HFFc6 (cell line): ENCODE results near the gene TMEM255B. TPM values are rescaled to one million over a fixed set of nuclear protein-coding genes. Genes with fewer than 3 reads are reported as not detected.
A peak's percentile ranks its signal among the peaks of the same experiment; 100 is the strongest.

Source experiments
- DNase-seq: peaks from one replicate; pipeline ENCODE4 v3.0.0-alpha.2; 2018
- H3K27ac Mint-ChIP-seq: 2 replicates; pipeline ENCODE4 v1.8.0; 2020; ENCODE audit warnings: mild to moderate bottlenecking, mixed read lengths
- H3K27me3 Mint-ChIP-seq: 2 replicates; pipeline ENCODE4 v1.8.0; 2021; ENCODE audit warnings: mild to moderate bottlenecking, moderate library complexity, mixed read lengths; ENCODE audit not compliant: insufficient read depth
- H3K36me3 Mint-ChIP-seq: 2 replicates; pipeline ENCODE4 v1.8.0; 2021; ENCODE audit warnings: low read depth, mixed read lengths
- H3K4me1 Mint-ChIP-seq: 2 replicates; pipeline ENCODE4 v1.8.0; 2020; ENCODE audit warnings: low read depth, mixed read lengths
- H3K4me3 Mint-ChIP-seq: 2 replicates; pipeline ENCODE4 v1.8.0; 2020; ENCODE audit warnings: mild to moderate bottlenecking, moderate library complexity, mixed read lengths
- H3K9me3 Mint-ChIP-seq: 2 replicates; pipeline ENCODE4 v1.8.0; 2020; ENCODE audit warnings: mild to moderate bottlenecking, mixed read lengths
- total RNA-seq, 6 experiments: library from RNA; stranded (reverse); fragmentation: NEBNext Ultra II Directional; extraction: Animal tissue kit (Norgen Biotek cat#: 25700); gene quantifications; 2 replicates in 1 of 6; 3 replicates in 5 of 6; pipeline ENCODE4 v1.2.3, GENCODE V29; 2021
- TF ChIP-seq, protein P1 (sequence below): fragments of 200-600 bp; sonication (generic); IDR thresholded peaks from 2 replicates; pipeline ENCODE4 v1.5.0; 2021; ENCODE audit warnings: antibody characterized with exemption, mild to moderate bottlenecking

TMEM255B gene
- total RNA-seq, 6 experiments from 2014 or later = 8.2 to 10.3 (median 9.1) TPM

DNA sequence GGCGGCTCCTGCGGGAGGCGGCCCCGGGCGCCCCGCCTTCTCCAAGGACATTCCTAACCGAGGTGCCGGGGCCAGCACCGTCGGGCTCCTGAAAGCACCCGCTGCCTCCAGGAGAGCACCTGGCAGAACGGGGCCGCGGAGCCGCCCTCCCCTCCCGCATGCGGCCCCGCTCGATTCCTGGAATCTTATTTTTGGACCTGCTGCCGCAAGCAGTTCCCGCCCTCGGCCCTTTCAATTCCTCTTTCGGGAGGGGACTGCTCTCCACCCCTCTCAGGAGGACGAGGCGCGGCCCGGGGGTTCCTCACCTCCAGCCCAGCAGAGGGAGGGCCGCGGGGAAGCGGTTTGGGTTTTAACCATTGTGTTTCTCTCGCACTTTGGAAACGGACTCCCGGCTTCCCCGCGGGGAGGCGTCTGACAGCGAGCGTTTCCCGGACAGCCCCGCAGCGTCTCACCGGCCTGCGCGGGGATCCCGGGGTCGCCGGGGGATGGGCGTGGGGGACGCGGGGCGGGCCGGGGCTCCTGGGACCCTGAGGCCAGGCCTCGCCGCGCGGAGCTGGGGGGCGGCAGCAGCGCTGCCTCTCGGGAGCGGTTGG is 104.0 kb downstream of the TMEM255B start:
- Mint-ChIP-seq H3K27ac (peak overlapping the region; percentile 93), H3K4me1 (peaks cover 74% of the 10 kb centered on the region), H3K9me3 (peaks cover 3% of the 10 kb centered on the region; the same call in 1 of the 2 replicates)

DNA sequence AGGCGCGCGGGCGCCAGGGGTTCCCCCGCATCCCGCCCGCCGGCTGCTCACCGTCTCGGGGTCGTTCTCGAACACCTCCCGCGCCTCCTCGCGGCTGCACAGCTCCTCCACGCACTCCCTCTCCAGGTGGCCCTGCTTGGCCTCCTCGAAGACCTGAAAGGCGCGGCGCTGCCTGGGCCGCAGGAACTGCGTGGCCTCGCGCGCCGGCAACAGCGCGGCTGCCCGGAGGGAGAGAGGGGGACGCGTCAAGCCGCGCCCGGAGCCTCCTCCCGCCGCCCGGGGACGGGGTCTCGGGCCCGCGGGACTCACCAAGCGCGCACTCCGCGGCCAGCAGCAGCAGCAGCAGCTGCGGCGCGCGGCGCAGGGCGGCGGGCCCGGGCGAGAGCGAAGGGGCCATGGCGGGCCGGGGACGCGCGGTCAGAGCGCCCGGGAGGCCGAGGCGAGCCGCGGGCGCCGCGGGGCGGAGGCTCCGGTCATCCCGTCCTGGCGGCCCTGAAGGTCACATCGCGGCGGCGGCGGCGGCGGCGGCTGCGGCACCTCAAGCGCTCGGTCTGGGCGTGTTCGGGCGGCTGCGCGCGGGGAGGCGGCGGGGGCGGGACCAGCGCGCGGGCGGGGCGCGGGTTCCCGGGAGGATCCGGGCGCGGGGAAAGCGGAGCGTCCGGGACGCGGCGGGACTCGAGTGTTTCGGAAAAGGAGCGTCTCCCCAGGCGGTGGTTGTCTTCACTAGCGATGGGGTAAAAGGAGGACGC is 104.7 kb downstream of the TMEM255B start, which contains the start of gene GAS6:
Gene GAS6, minus strand, starts transcription at position 553 of the 749 bp plus-strand sequence. Its CDS starts 156 bp downstream, at position 397.
- peak within 1 kb of the TSS; percentile 97 for H3K4me3 Mint-ChIP-seq
- H3K4me1 Mint-ChIP-seq = peaks cover 74% of the 10 kb centered on the region
- H3K27ac Mint-ChIP-seq = peak within 1 kb of the TSS; percentile 93
- H3K36me3 Mint-ChIP-seq = peaks cover 55% of the 10 kb centered on the region
- peaks cover 4% of the 10 kb centered on the region for H3K27me3 Mint-ChIP-seq
- TF ChIP-seq, protein P1, sequence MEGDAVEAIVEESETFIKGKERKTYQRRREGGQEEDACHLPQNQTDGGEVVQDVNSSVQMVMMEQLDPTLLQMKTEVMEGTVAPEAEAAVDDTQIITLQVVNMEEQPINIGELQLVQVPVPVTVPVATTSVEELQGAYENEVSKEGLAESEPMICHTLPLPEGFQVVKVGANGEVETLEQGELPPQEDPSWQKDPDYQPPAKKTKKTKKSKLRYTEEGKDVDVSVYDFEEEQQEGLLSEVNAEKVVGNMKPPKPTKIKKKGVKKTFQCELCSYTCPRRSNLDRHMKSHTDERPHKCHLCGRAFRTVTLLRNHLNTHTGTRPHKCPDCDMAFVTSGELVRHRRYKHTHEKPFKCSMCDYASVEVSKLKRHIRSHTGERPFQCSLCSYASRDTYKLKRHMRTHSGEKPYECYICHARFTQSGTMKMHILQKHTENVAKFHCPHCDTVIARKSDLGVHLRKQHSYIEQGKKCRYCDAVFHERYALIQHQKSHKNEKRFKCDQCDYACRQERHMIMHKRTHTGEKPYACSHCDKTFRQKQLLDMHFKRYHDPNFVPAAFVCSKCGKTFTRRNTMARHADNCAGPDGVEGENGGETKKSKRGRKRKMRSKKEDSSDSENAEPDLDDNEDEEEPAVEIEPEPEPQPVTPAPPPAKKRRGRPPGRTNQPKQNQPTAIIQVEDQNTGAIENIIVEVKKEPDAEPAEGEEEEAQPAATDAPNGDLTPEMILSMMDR = peak; percentile 59
- peak; percentile 46 for DNase-seq
- H3K9me3 Mint-ChIP-seq = peaks cover 3% of the 10 kb centered on the region; the same call in 1 of the 2 replicates

More for the DNA sequence above, 104.0 kb downstream of the TMEM255B start:
- peaks cover 60% of the 10 kb centered on the region for H3K36me3 Mint-ChIP-seq
- peak overlapping the region; percentile 97 for H3K4me3 Mint-ChIP-seq
- no peak for DNase-seq
- TF ChIP-seq, protein P1 = no peak
- H3K27me3 Mint-ChIP-seq = peaks cover 4% of the 10 kb centered on the region

DNA sequence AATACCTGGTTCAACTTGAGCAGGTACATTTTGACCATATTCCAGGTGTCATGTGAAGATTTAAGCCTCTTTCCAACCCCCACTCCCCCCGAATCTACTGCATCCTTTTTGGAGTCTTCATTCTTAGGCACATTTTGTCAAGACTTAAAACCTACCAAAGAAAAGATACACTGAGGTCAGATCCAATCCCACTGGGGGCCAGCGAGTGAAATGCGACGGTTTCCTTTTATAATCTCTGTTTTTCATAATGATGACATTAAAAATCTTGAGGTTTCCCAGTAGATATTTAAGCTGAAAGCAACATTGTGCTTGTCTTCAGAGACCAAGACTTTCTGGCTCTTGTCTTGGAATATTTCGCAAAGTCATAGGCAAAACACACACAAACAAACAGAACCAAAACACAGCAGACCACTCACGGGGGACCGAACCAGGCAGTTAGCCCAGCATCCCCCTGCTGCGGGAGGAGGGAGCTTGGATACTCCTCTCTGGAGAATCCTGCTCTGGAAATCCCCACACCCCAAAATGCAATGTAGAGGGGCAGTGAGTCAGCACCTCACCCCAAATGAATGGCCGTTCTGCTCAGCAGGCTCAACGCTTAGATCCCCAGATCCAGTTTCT is 105.4 kb downstream of the TMEM255B start:
- H3K27me3 Mint-ChIP-seq = peaks cover 3% of the 10 kb centered on the region
- peaks cover 51% of the 10 kb centered on the region for H3K36me3 Mint-ChIP-seq
- H3K4me1 Mint-ChIP-seq = peaks cover 71% of the 10 kb centered on the region
- peak overlapping the region; percentile 87 for H3K27ac Mint-ChIP-seq
- TF ChIP-seq, protein P1 = no peak
- peak overlapping the region; percentile 91 for H3K4me3 Mint-ChIP-seq
- 0 out of 2 replicates have a peak, but pooled peaks cover 3% of the 10 kb centered on the region for H3K9me3 Mint-ChIP-seq
- DNase-seq = peak; percentile 39

DNA sequence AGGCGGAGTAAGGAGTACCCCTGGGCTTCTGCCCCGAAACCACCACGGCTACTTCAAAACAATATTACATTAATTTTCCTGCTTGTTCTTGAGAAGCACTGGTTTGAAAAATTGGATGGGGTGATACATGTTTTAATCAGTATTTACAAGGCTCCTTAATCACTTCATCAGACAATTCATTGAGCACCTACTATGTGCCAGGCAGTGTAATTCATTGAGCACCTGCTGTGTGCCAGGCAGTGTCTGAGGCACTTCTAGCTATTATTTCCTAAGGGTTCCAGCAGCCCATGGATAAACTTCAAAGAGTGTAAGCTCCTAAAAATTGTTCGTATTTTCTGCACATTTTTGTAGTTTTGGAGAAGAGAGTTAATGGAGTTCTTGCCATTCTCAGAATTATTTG is 106.4 kb downstream of the TMEM255B start:
- Mint-ChIP-seq H3K4me1 (peaks cover 61% of the 10 kb centered on the region), H3K9me3 (0 out of 2 replicates have a peak, but pooled peaks cover 3% of the 10 kb centered on the region), H3K27me3 (peaks cover 2% of the 10 kb centered on the region), H3K4me3 (peak overlapping the region; percentile 91), H3K27ac (peak overlapping the region; percentile 59), H3K36me3 (peaks cover 45% of the 10 kb centered on the region)
- no peak for DNase-seq
- TF ChIP-seq, protein P1 = no peak

Other genes with a start within 250 kb of the TMEM255B start
- gene TFDP1, start 174.5 kb upstream of the TMEM255B start, total RNA-seq = 100 to 1,000 TPM; 121 to 155 (median 150) TPM
- gene ATP4B, start 101.0 kb upstream of the TMEM255B start, total RNA-seq = not detected
- gene GRK1, start 92.0 kb upstream of the TMEM255B start, total RNA-seq = not detected
- gene GAS6, start 104.8 kb downstream of the TMEM255B start, total RNA-seq = 100 to 1,000 TPM; 669 to 813 (median 715) TPM
- 1 to 10 TPM; 1.4 to 2.5 (median 2.0) TPM for gene C13orf46, start 214.8 kb downstream of the TMEM255B start, total RNA-seq